ENCODE measurements around the gene ATP2B2.

Gene ATP2B2

DNA sequence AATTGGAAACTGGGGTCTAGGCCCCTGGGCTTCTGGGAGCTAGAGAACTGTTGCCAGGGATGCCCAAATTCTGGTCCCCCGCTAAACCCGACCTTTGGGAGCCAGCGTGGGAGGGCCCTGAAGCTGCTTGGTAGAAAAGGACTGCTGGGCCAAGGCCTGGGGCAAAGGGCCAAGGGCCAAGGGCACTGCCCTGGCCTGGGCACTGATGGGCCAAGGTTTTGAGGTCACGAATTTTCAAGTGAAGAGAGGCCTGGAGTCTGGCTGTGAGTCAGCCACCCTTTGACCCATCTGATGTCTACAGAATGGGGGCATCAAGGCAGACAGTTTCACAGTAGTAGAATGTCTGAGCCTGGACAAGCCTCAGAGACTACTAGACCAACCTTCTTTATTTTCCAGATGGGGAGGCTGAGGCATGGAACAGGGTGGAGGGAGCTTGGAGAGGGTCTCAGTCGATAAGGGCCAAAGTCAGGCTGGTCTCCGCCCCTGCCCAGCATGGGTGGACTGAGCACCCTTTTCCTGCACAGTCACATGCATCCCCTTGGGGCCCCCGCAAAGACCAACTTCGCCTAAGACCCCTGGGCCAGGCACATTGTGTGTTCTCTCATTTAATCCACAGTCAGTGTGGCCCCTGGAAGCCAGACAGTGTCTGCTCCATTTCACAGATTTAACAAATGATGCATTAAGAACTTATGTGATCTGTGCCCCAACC lies 66.3 kb downstream of the ATP2B2 start:
- WGBS, 2 experiments, result 90 to 94% methylated on average over 8 of the region's 8 CpGs
- no peak overlapping the region for H3K4me3 ChIP-seq (ENCODE audit: insufficient read depth, low read depth, low read length)
- H3K36me3 ChIP-seq (ENCODE audit: control insufficient read depth, insufficient read depth, low read length), result no peaks in the 10 kb centered on the region
- H3K27me3 ChIP-seq (ENCODE audit: control insufficient read depth, insufficient read depth, low read length, poor library complexity, severe bottlenecking), result no peaks in the 10 kb centered on the region
- H3K27ac ChIP-seq (ENCODE audit: insufficient read depth, low read depth, low read length, poor library complexity, severe bottlenecking), result no peak overlapping the region
- no peaks in the 10 kb centered on the region for H3K4me1 ChIP-seq (ENCODE audit: control insufficient read depth, insufficient read depth, low read length)
- no peaks in the 10 kb centered on the region for H3K9me3 ChIP-seq (ENCODE audit: control insufficient read depth, low read length)

DNA sequence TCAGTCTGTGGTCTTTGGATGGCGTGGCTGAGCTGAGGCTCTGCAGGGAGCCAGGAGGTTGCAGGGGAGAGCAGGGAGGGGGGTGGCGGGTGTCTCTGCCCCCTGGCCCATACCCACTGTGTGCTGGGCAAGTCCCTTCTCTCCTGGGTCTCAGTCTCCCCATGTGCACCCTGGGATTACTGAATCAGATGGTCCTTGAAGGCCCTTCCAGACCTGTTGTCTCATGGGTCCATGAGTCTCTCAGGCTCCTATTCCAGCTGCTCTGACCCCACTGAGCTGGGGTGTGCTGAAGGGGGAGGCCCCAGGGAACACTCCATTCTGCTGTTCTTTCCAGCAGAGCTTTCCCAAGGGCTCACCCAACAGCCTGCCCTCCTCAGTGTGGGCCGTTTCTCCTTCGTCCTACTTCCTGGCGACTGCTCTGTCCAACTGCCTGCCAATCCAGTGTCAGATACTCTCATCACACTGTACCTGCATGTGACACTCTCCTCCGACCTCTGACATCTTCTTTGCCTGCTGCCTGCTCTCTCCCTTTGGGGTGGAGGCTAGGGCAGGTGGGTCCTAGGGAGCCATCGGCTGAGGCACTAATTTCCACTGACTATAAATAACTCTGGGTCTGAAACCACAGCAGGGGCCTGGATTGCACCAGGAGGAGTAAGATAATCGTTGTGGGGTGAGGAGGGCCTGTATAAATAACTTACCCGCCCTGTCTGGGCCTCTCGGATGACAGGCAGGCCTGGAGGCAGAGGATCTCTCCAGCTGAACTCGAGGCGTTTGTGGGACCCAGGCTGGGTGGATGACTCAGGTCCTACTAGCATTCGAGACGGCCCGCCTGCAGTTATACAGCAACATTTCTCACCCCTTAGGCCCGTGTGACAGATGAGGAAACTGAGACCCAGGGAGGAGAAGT lies 67.1 kb downstream of the ATP2B2 start:
- no peaks in the 10 kb centered on the region for H3K27me3 ChIP-seq (ENCODE audit: control insufficient read depth, insufficient read depth, low read length, poor library complexity, severe bottlenecking)
- no peak overlapping the region for H3K4me3 ChIP-seq (ENCODE audit: insufficient read depth, low read depth, low read length)
- H3K4me1 ChIP-seq (ENCODE audit: control insufficient read depth, insufficient read depth, low read length), result no peaks in the 10 kb centered on the region
- no peaks in the 10 kb centered on the region for H3K36me3 ChIP-seq (ENCODE audit: control insufficient read depth, insufficient read depth, low read length)
- no peak overlapping the region for H3K27ac ChIP-seq (ENCODE audit: insufficient read depth, low read depth, low read length, poor library complexity, severe bottlenecking)
- no peaks in the 10 kb centered on the region for H3K9me3 ChIP-seq (ENCODE audit: control insufficient read depth, low read length)
- WGBS, 2 experiments, result 82 to 87% methylated on average over 16 of the region's 16 CpGs

DNA sequence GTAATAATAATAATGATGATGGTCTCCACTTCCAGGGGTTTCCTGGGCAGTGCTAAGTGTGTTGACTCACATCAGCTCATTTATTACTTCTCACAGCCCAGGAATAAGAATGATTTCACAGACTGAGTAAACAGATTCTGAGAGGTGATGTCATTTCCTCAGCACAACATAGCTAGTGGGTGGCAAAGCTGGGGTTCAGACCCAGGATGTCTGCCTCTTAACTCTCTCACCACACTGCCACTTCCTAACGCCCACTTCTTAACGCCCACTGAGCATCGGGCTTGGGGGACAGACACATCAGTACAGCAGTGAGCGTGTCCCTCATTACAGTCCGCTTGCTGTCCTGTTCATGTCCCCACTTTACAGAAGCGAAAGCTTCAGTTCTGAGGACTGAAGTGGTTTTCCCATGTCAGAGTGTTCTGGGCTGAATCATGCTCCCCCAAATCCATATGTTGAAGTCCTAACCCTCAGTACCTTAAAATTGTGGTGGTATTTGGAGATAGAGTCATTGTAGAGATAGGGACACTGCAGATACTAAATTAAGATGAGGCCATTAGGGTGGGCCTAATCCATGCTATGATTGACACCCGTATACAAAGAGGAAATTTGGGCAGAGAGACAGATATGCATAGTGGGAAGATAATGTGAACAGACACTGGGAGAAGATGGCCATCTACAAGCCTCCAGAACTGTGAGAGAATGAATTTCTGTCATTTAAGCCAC lies 68.0 kb downstream of the ATP2B2 start:
- Histone ChIP-seq H3K4me1 (ENCODE audit: control insufficient read depth, insufficient read depth, low read length) (no peaks in the 10 kb centered on the region), H3K36me3 (ENCODE audit: control insufficient read depth, insufficient read depth, low read length) (no peaks in the 10 kb centered on the region), H3K27me3 (ENCODE audit: control insufficient read depth, insufficient read depth, low read length, poor library complexity, severe bottlenecking) (no peaks in the 10 kb centered on the region), H3K4me3 (ENCODE audit: insufficient read depth, low read depth, low read length) (no peak overlapping the region), H3K27ac (ENCODE audit: insufficient read depth, low read depth, low read length, poor library complexity, severe bottlenecking) (no peak overlapping the region), H3K9me3 (ENCODE audit: control insufficient read depth, low read length) (no peaks in the 10 kb centered on the region)
- WGBS, 2 experiments, result 80% methylated on average over 7 of the region's 7 CpGs

DNA sequence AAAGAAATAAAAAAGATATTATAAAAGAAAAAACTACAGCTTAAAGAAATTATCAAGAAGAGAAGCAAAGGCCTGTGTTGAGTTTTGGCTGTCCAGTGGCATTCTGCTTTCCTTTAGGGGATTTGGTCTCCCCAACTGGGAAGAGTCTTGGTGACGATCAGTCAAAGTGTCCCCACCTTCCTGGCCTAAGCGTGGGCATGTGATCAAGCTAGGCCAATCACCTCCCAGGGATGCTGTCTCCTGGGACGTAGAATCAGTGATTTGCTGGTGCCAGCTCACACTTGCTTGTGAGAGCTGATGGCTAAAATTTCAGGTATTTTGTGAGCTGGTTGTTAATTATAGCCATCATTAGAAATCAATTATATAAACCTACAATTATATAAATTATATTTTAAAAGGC lies 69.5 kb downstream of the ATP2B2 start:
- Histone ChIP-seq H3K27ac (ENCODE audit: insufficient read depth, low read depth, low read length, poor library complexity, severe bottlenecking) (no peak overlapping the region), H3K4me3 (ENCODE audit: insufficient read depth, low read depth, low read length) (no peak overlapping the region), H3K27me3 (ENCODE audit: control insufficient read depth, insufficient read depth, low read length, poor library complexity, severe bottlenecking) (no peaks in the 10 kb centered on the region), H3K4me1 (ENCODE audit: control insufficient read depth, insufficient read depth, low read length) (no peaks in the 10 kb centered on the region), H3K9me3 (ENCODE audit: control insufficient read depth, low read length) (no peaks in the 10 kb centered on the region), H3K36me3 (ENCODE audit: control insufficient read depth, insufficient read depth, low read length) (no peaks in the 10 kb centered on the region)
- WGBS, 2 experiments, result 85 to 86% methylated on average over 3 of the region's 3 CpGs

DNA sequence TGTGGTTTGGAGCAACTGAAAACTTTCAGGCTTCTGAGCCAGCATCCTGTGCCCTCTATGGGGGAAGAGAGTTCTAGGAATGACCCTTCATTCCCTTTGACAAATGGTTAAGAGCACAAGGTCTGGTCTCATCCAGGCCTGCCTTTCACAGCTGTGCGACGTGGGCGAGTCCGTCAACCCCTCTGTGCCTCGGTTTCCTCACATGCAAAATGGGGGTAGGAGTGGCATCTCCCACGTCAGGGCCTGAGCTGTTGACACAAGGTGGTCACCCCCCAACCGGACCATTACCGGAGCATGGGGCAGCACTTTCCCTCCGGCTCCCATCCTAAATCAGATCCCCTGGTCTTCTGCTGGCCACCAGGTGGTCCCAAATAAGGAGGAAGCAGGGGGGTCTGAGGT lies 70.4 kb downstream of the ATP2B2 start:
- H3K27ac ChIP-seq (ENCODE audit: insufficient read depth, low read depth, low read length, poor library complexity, severe bottlenecking), result no peak overlapping the region
- H3K4me1 ChIP-seq (ENCODE audit: control insufficient read depth, insufficient read depth, low read length), result no peaks in the 10 kb centered on the region
- H3K27me3 ChIP-seq (ENCODE audit: control insufficient read depth, insufficient read depth, low read length, poor library complexity, severe bottlenecking), result no peaks in the 10 kb centered on the region
- 85 to 86% methylated on average over 9 of the region's 9 CpGs for WGBS, 2 experiments
- H3K9me3 ChIP-seq (ENCODE audit: control insufficient read depth, low read length), result no peaks in the 10 kb centered on the region
- H3K36me3 ChIP-seq (ENCODE audit: control insufficient read depth, insufficient read depth, low read length), result no peaks in the 10 kb centered on the region
- H3K4me3 ChIP-seq (ENCODE audit: insufficient read depth, low read depth, low read length), result no peak overlapping the region

DNA sequence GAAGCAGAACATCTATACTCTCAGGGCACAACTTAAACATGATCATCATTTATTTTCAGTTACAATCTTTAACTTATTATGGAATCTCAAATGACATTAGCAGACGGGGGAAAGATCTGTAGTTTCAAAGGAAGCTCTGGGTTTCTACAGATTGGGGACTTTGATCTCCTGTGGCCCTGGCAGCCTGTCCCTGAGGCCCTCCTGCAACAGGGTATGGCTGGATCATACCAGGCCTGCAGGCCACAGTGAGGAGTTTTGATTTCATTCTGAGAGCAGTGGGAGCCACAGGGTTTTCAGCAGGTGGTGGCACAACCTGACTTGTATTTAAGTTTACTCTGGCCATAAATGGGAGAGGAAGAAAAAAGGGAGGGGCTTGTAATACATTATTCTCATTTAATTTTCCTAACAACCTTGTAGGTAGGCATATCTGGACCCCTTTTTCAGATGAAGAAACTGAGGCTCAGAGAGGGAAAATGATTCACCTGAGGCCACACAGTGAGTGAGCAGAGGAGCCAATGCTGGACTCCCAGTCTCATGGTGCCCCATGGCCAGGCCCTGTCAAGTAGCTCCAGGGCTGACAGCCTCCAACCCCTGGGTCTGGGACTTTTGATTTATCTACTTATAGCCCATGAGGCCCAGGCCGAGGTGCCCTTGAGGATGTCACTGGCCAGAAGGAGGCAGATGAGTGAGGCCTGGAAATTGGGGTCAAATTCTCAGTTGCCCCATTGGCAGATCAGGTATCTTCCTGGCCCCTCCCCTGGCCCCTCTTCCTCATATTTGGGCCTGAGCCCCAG lies 71.0 kb downstream of the ATP2B2 start:
- H3K4me1 ChIP-seq (ENCODE audit: control insufficient read depth, insufficient read depth, low read length), result no peaks in the 10 kb centered on the region
- H3K27me3 ChIP-seq (ENCODE audit: control insufficient read depth, insufficient read depth, low read length, poor library complexity, severe bottlenecking), result no peaks in the 10 kb centered on the region
- H3K27ac ChIP-seq (ENCODE audit: insufficient read depth, low read depth, low read length, poor library complexity, severe bottlenecking), result no peak overlapping the region
- H3K4me3 ChIP-seq (ENCODE audit: insufficient read depth, low read depth, low read length), result no peak overlapping the region
- no peaks in the 10 kb centered on the region for H3K36me3 ChIP-seq (ENCODE audit: control insufficient read depth, insufficient read depth, low read length)
- WGBS, 2 experiments, result 95% methylated on average over 2 of the region's 2 CpGs
- H3K9me3 ChIP-seq (ENCODE audit: control insufficient read depth, low read length), result no peaks in the 10 kb centered on the region

DNA sequence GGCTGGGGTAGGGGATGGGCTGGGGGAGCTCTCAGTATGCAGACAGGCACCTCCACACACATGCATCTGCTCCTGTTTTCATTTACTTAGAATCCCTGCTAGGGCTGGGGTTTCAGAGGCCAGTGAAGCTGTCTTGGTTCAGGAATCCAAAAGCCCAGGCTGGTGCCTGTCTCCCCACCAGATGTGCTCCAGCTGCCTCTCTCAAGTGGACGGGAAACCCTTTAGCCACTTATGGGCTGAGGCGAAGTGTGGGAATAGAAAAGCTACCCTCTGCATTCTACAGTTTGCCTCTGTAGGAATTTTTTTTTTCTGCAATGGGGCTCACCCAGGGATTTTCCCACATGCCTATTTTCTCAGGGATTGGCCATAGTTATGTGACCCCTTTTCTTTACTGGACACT lies 72.5 kb downstream of the ATP2B2 start:
- no peak overlapping the region for H3K4me3 ChIP-seq (ENCODE audit: insufficient read depth, low read depth, low read length)
- no peaks in the 10 kb centered on the region for H3K9me3 ChIP-seq (ENCODE audit: control insufficient read depth, low read length)
- H3K36me3 ChIP-seq (ENCODE audit: control insufficient read depth, insufficient read depth, low read length), result no peaks in the 10 kb centered on the region
- H3K27me3 ChIP-seq (ENCODE audit: control insufficient read depth, insufficient read depth, low read length, poor library complexity, severe bottlenecking), result no peaks in the 10 kb centered on the region
- no peak overlapping the region for H3K27ac ChIP-seq (ENCODE audit: insufficient read depth, low read depth, low read length, poor library complexity, severe bottlenecking)
- WGBS, 2 experiments, result 91 to 93% methylated on average over 2 of the region's 2 CpGs
- no peaks in the 10 kb centered on the region for H3K4me1 ChIP-seq (ENCODE audit: control insufficient read depth, insufficient read depth, low read length)

DNA sequence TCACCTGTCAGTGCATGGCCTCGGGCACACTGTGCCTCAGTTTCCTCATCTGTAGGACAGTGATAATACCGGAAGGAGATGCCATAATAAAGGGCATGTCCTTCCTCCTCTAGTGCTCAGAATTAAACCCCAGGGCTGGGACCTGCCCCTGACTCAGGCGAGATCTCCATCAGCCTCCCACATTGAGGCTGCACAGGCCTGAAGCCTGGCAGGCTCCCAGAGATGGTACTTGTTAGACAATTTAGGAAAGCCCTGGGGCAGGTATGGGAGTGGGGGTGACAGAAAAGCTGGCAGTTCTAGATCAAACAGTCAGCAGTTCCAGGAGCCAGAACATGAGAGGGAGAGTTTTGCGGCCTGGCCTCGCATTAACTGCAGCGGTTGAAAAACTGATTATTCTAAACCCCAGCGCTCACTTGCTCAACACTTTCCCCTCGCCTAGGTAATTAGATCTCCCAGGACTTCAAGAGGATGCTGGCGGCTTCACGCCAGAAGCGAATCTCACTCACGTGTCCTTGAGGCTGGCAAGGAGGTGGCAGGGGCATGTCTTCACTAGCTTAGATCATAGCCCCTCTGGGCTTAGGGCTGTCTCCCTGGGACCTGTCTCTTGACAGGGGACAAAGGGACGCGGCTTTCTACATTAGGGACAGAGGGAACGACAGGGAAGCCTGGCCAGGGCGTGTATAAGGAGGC lies 73.1 kb downstream of the ATP2B2 start:
- Histone ChIP-seq H3K27ac (ENCODE audit: insufficient read depth, low read depth, low read length, poor library complexity, severe bottlenecking) (no peak overlapping the region), H3K36me3 (ENCODE audit: control insufficient read depth, insufficient read depth, low read length) (no peaks in the 10 kb centered on the region), H3K27me3 (ENCODE audit: control insufficient read depth, insufficient read depth, low read length, poor library complexity, severe bottlenecking) (no peaks in the 10 kb centered on the region), H3K4me3 (ENCODE audit: insufficient read depth, low read depth, low read length) (no peak overlapping the region), H3K9me3 (ENCODE audit: control insufficient read depth, low read length) (no peaks in the 10 kb centered on the region), H3K4me1 (ENCODE audit: control insufficient read depth, insufficient read depth, low read length) (no peaks in the 10 kb centered on the region)
- 87 to 90% methylated on average over 16 of the region's 16 CpGs for WGBS, 2 experiments

DNA sequence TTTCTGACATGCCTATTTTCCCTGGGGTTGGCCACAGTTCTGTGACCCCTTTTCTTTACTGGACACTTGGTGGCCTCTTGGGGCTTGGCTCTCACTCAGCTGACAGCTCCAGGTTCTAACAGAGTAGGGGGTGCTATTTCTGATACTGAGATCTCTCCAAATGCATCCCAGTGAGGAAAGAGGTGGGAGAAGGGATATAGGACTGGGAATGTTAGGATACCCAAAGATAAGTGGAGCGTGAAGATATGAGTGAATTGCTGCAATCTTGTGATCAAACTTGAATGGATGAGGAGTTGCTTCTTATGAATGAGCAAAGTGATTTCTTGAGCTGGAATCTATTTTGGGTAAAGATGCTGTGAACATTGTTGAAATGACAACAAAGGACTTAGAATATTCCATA lies 74.6 kb downstream of the ATP2B2 start:
- Histone ChIP-seq H3K4me3 (ENCODE audit: insufficient read depth, low read depth, low read length) (no peak overlapping the region), H3K9me3 (ENCODE audit: control insufficient read depth, low read length) (no peaks in the 10 kb centered on the region), H3K27ac (ENCODE audit: insufficient read depth, low read depth, low read length, poor library complexity, severe bottlenecking) (no peak overlapping the region), H3K27me3 (ENCODE audit: control insufficient read depth, insufficient read depth, low read length, poor library complexity, severe bottlenecking) (no peaks in the 10 kb centered on the region), H3K4me1 (ENCODE audit: control insufficient read depth, insufficient read depth, low read length) (no peaks in the 10 kb centered on the region), H3K36me3 (ENCODE audit: control insufficient read depth, insufficient read depth, low read length) (no peaks in the 10 kb centered on the region)
- 93 to 97% methylated on average over 1 of the region's 1 CpG for WGBS, 2 experiments

Measured in ectodermal cell (in vitro differentiated cells).